A549 treated with Mapracorat at 1 μM for 4 hours (cell line): ENCODE results near the gene ANAPC1. TPM values are rescaled to one million over a fixed set of nuclear protein-coding genes. Genes with fewer than 3 reads are reported as not detected.

Source experiments
- total RNA-seq: library from RNA; stranded (reverse); fragments of 200-300 nt; extraction: Qiagen RNA extraction; gene quantifications from 5 replicates; pipeline ENCODE4 v1.2.3, GENCODE V29; 2022

The ANAPC1 gene
- 20.9 to 34.5 TPM (median 27.9 TPM) in 5 replicates for total RNA-seq

DNA sequence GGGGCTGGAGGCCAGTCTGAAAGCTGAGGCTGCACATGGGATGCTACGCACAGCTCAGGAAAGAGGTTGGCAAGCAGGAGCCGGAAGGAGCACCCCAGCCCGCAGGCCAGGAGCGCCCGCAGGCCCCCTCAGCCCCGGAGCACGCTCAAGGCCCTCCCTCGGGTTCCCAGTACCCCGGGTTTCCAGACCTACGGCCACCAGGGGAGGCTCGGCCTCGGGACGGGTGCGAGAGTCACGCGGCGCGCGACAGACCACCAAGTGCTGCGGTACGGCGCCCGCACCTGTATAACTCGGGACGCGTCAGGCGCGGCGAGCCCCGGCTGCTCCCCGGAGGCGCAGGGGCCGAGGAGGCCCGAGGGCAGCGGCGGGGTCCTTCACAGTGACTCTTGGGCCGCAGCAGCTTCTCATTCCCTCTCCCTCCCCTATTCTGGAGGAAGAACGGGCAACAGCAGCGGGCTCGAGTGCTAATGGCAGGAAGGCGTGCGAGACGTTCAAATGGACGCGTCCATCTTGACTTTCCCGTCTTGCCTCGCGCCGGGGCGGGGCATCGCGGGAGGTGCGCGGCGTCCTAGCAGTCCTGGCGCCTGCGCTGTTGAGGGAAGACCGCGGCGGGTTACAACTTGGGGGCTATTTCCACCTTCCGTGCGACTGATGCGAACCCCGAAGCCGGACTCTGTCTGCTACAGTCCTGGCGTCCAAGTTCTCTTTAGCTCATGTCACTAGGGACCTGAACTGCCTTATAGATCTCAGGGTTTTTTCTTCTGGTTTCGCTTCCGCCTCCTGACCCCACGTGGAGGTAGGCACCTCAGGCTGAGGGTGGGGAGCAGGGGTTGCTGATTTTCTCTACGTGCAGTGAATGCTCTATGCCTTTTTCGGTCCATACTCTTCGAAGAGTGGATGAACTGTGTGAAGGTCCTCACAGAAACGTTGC lies at the start of gene ANAPC1:
Gene ANAPC1 (minus strand): TSS at position 533 of the 931 bp plus-strand sequence. CDS start 3,368 bp downstream, outside the sequence.

DNA sequence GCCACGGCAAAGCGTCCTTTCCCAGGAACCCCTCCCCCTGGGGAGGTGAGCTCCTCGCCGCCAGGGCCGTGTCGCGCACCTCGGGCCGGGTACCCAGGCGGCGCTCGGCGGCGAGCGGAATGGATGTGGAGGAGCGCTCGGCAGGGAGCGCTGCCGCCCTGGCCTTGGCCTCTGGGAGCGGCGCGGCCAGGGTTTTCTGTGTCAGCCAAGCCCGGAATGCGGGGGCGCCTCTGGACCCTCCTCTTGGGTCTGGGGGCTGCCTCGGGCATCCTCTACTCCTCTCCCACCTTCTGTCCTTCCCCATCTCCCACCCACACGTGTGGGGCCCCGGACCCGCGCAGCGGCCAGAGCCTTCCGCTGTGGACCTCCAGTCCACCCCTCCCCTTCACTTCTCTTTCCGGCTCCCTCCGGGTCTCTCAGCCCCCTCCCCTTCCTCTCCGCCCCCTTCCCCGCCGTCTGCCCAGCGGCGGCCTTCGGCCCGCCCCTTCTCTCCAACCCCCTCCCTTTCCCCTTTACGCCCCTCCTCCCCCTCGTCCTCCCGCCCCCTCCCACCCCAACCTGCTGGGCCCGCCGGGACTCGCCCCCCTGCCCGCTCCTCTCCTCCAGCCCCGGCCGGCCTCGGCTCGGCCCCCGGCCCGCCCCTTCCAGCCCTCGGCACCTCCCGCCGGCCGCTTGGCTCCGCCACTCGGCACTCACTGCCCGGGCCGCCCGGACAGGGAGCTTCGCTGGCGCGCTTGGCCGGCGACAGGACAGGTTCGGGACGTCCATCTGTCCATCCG lies 14.1 kb upstream of the ANAPC1 start, which contains the start of gene MERTK:
Gene MERTK (plus strand): TSS at position 684 of the 779 bp plus-strand sequence. CDS start 129 bp downstream, outside the sequence.

Other genes with a start within 250 kb of the ANAPC1 start
- 1.9 to 3.0 TPM (median 2.0 TPM) in 5 replicates for gene MERTK, start 14.4 kb upstream of the ANAPC1 start, total RNA-seq
- 11.3 to 16.4 TPM (median 15.3 TPM) in 5 replicates for gene TMEM87B, start 171.1 kb upstream of the ANAPC1 start, total RNA-seq